HepG2 (cell line): ENCODE results near the gene NEDD4L. TPM values are rescaled to one million over a fixed set of nuclear protein-coding genes. Genes with fewer than 3 reads are reported as not detected.

Experiments used
- FOXK1 ChIP-seq: sonication (generic); formaldehyde crosslinking; IDR thresholded peaks from 2 replicates; pipeline ENCODE4 v1.4.0; 2020; ENCODE audit warnings: low read depth, missing genetic modification reagents, borderline replicate concordance
- IKZF5 ChIP-seq: IDR thresholded peaks from 2 replicates; pipeline ENCODE4 v1.6.1; 2018; ENCODE audit warnings: missing genetic modification reagents, mild to moderate bottlenecking, missing compliant biosample characterization
- MEIS2 ChIP-seq: sonication (generic); formaldehyde crosslinking; IDR thresholded peaks from 2 replicates; pipeline ENCODE4 v1.9.0; 2021; ENCODE audit warnings: mild to moderate bottlenecking, missing genetic modification reagents
- NFRKB ChIP-seq: fragments of 450-650 bp; IDR thresholded peaks from 2 replicates; pipeline ENCODE4 v1.6.1; 2017
- NR3C1 ChIP-seq: sonication (generic); formaldehyde crosslinking; IDR thresholded peaks from 2 replicates; pipeline ENCODE4 v1.4.0; 2020; ENCODE audit warnings: missing genetic modification reagents
- RELA ChIP-seq: sonication (generic); formaldehyde crosslinking; IDR thresholded peaks from 2 replicates; pipeline ENCODE4 v1.4.0; 2020; ENCODE audit warnings: missing genetic modification reagents
- SALL1 ChIP-seq: sonication (generic); formaldehyde crosslinking; IDR thresholded peaks from 2 replicates; pipeline ENCODE4 v1.8.0; 2022; ENCODE audit warnings: mild to moderate bottlenecking, missing genetic modification reagents
- TARDBP ChIP-seq: sonication (generic); formaldehyde crosslinking; IDR thresholded peaks from 2 replicates; pipeline ENCODE4 v1.8.0; 2022; ENCODE audit warnings: mild to moderate bottlenecking, missing genetic modification reagents
- ZBTB25 ChIP-seq: IDR thresholded peaks from 2 replicates; pipeline ENCODE4 v1.6.1; 2018; ENCODE audit warnings: missing genetic modification reagents
- ZNF879 ChIP-seq: sonication (generic); formaldehyde crosslinking; IDR thresholded peaks from 2 replicates; pipeline ENCODE4 v1.8.1; 2023; ENCODE audit warnings: missing genetic modification reagents
- ZZZ3 ChIP-seq: sonication (generic); formaldehyde crosslinking; IDR thresholded peaks from 2 replicates; pipeline ENCODE4 v1.4.0; 2020; ENCODE audit warnings: missing genetic modification reagents, mild to moderate bottlenecking, borderline replicate concordance
- polyA plus RNA-seq, 8 experiments: library from polyadenylated mRNA; depleted of rRNA in 3 of 8; stranded (reverse) in 7 of 8; unstranded in 1 of 8; fragments of >200 nt; fragmentation: Illumina TruSeq in 4 of 8; extraction: Trizol in 4 of 8; gene quantifications; 2 replicates each; pipeline versions ENCODE4 v1.2.1 to v1.2.3, GENCODE V29; 2011 to 2016; ENCODE audit warnings: low read depth in 4 of 8, missing spikeins in 1 of 8, mixed read lengths in 1 of 8; ENCODE audit not compliant: insufficient read depth in 1 of 8
- total RNA-seq, 5 experiments: library from RNA; depleted of rRNA; stranded (reverse); fragments of >200 nt; fragmentation: Illumina TruSeq; extraction: Trizol; gene quantifications; 2 replicates each; pipeline ENCODE4 v1.2.3, GENCODE V29; 2016; ENCODE audit warnings: low read depth in 1 of 5
- TF ChIP-seq, protein P1 (sequence below), 2 experiments: sonication (generic) in 1 of 2; formaldehyde crosslinking in 1 of 2; IDR thresholded peaks; 2 replicates each; pipeline versions ENCODE4 v1.5.1 to v1.6.1; 2011 to 2020; ENCODE audit warnings: borderline replicate concordance in 1 of 2, low read depth in 1 of 2, low read length in 1 of 2, mild to moderate bottlenecking in 1 of 2, missing genetic modification reagents in 1 of 2, moderate library complexity in 1 of 2
- TF ChIP-seq, protein P2 (sequence below): sonication (generic); formaldehyde crosslinking; IDR thresholded peaks from 2 replicates; pipeline ENCODE4 v1.8.1; 2023; ENCODE audit warnings: mild to moderate bottlenecking, missing genetic modification reagents, borderline replicate concordance
- TF ChIP-seq, protein P3 (sequence below): sonication (generic); formaldehyde crosslinking; IDR thresholded peaks from 2 replicates; pipeline ENCODE4 v1.5.1; 2020; ENCODE audit warnings: mild to moderate bottlenecking, missing genetic modification reagents, moderate library complexity
- TF ChIP-seq, protein P4 (sequence below): sonication (generic); formaldehyde crosslinking; IDR thresholded peaks from 2 replicates; pipeline ENCODE4 v1.4.0; 2020; ENCODE audit warnings: missing genetic modification reagents, borderline replicate concordance

The NEDD4L gene
- total and polyA plus RNA-seq, 2 of the 13 experiments (the other 11 are each of a cell fraction or from before 2014, with no cell fraction given), result 168 to 390 TPM

- TF ChIP-seq, protein P1, sequence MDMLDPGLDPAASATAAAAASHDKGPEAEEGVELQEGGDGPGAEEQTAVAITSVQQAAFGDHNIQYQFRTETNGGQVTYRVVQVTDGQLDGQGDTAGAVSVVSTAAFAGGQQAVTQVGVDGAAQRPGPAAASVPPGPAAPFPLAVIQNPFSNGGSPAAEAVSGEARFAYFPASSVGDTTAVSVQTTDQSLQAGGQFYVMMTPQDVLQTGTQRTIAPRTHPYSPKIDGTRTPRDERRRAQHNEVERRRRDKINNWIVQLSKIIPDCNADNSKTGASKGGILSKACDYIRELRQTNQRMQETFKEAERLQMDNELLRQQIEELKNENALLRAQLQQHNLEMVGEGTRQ (IDR thresholded peaks at IDR 0.05; ENCODE audit: low read depth, low read length), result no peak
- TF ChIP-seq, protein P1 (CRISPR knock-in tag; IDR thresholded peaks at IDR 0.05; ENCODE audit: borderline replicate concordance), result no peak
- TF ChIP-seq, protein P2, sequence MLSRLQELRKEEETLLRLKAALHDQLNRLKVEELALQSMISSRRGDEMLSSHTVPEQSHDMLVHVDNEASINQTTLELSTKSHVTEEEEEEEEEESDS (CRISPR knock-in tag), result no peak
- peak; percentile 54; the same call in 1 of the 2 replicates for TF ChIP-seq SALL1 (CRISPR knock-in tag)
- TF ChIP-seq, protein P3, sequence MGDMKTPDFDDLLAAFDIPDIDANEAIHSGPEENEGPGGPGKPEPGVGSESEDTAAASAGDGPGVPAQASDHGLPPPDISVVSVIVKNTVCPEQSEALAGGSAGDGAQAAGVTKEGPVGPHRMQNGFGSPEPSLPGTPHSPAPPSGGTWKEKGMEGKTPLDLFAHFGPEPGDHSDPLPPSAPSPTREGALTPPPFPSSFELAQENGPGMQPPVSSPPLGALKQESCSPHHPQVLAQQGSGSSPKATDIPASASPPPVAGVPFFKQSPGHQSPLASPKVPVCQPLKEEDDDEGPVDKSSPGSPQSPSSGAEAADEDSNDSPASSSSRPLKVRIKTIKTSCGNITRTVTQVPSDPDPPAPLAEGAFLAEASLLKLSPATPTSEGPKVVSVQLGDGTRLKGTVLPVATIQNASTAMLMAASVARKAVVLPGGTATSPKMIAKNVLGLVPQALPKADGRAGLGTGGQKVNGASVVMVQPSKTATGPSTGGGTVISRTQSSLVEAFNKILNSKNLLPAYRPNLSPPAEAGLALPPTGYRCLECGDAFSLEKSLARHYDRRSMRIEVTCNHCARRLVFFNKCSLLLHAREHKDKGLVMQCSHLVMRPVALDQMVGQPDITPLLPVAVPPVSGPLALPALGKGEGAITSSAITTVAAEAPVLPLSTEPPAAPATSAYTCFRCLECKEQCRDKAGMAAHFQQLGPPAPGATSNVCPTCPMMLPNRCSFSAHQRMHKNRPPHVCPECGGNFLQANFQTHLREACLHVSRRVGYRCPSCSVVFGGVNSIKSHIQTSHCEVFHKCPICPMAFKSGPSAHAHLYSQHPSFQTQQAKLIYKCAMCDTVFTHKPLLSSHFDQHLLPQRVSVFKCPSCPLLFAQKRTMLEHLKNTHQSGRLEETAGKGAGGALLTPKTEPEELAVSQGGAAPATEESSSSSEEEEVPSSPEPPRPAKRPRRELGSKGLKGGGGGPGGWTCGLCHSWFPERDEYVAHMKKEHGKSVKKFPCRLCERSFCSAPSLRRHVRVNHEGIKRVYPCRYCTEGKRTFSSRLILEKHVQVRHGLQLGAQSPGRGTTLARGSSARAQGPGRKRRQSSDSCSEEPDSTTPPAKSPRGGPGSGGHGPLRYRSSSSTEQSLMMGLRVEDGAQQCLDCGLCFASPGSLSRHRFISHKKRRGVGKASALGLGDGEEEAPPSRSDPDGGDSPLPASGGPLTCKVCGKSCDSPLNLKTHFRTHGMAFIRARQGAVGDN, result peak; percentile 71
- 0 out of 2 replicates have a peak, but pooled peaks have one; percentile 19 for TF ChIP-seq ZNF879 (CRISPR knock-in tag)
- TF ChIP-seq NFRKB, result no peak
- TF ChIP-seq NR3C1 (CRISPR knock-in tag), result no peak
- TF ChIP-seq TARDBP, result no peak
- TF ChIP-seq FOXK1 (CRISPR knock-in tag), result no peak
- no peak for TF ChIP-seq RELA (CRISPR knock-in tag)
- no peak for TF ChIP-seq ZBTB25 (CRISPR knock-in tag)
- no peak for TF ChIP-seq ZZZ3 (CRISPR knock-in tag)
- no peak for TF ChIP-seq IKZF5
- TF ChIP-seq MEIS2, result 0 out of 2 replicates have a peak, but pooled peaks have one; percentile 19
- TF ChIP-seq, protein P4, sequence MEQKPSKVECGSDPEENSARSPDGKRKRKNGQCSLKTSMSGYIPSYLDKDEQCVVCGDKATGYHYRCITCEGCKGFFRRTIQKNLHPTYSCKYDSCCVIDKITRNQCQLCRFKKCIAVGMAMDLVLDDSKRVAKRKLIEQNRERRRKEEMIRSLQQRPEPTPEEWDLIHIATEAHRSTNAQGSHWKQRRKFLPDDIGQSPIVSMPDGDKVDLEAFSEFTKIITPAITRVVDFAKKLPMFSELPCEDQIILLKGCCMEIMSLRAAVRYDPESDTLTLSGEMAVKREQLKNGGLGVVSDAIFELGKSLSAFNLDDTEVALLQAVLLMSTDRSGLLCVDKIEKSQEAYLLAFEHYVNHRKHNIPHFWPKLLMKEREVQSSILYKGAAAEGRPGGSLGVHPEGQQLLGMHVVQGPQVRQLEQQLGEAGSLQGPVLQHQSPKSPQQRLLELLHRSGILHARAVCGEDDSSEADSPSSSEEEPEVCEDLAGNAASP (CRISPR knock-in tag), result no peak
Measured at GRCh38 chr18:58403799-58404455, 359.9 kb downstream of the NEDD4L start (continued).
